GM10847 (cell line): ENCODE results near the gene PNMA8A.

Experiments
- POLR2A ChIP-seq: IDR thresholded peaks from 2 replicates; pipeline ENCODE4 v1.6.1; 2011; ENCODE audit not compliant: insufficient read length; ENCODE audit errors: extremely low read depth

The PNMA8A gene

DNA sequence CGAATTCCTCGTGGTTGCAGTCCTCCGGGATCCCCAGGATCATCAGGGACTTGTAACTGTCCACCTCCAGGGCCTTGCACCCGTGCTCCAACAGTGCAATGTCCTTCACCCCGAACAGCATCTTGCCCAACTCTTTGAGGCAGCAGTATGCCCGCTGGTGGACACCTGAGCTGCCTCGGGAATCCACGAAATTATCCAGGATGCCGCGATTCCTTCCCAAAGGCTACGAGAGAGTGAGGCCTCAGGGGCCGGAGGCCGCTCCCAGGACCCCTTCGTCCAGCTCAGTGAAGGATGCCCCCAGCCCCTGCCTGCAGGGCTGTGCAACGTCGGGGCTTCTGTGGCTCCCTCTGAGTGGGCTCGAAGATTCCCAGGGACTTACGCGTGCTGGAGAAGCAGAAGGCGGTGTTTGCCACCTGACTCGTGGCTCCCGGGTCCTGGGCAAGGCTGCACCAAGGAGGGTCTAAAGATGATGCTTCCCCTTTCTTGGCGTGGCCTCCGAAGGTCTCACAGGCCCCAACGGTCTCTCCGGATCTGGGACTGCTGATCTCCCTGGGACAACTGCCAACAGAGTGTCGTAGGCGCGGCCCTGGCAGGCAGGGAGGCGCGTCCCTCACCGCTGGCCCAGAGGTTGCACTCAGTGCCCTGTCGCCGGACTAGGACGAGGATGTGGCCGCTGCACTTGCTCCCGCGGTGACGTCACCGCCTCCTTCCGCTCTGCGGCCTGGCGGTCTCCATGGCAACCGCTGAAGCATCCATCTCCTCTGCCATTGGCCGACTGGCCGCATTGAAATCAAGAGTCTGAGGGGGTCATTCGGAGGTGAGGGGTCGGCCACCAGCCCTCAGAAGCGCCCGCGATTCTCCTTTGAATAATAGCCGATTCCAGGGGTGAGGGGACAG, 42.9 kb downstream of the PNMA8A start, which contains the start of gene PNMA8C:
Gene PNMA8C (minus strand): TSS at position 698 of the 897 bp plus-strand sequence. CDS start 577 bp downstream, at position 121.
- TF ChIP-seq POLR2A: no peak

DNA sequence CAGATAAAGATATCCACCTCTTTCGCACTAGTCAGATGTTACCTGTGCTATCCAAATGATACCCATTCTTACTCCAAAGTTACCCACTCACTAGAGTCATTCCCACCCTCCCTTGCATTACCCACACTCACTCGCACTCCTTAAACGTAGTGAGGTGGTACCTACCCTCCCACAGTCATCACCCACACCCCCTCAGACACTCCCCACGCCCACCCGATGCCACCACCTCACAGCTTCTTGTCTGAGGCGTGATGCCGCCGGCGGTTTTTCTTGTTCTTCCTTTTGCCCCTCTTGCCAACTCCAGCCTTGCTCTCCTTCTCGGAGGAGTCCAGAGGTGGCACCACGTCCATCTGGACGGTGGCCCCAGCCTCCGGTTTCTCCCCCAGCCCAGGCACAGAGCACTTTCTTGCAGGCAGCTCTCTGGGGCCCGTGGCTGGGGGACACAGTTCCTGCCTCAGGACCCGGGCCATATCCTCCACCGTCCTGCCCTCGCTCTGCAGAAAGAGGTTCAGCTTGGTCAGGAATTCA, 43.8 kb downstream of the PNMA8A start:
- TF ChIP-seq POLR2A: no peak

DNA sequence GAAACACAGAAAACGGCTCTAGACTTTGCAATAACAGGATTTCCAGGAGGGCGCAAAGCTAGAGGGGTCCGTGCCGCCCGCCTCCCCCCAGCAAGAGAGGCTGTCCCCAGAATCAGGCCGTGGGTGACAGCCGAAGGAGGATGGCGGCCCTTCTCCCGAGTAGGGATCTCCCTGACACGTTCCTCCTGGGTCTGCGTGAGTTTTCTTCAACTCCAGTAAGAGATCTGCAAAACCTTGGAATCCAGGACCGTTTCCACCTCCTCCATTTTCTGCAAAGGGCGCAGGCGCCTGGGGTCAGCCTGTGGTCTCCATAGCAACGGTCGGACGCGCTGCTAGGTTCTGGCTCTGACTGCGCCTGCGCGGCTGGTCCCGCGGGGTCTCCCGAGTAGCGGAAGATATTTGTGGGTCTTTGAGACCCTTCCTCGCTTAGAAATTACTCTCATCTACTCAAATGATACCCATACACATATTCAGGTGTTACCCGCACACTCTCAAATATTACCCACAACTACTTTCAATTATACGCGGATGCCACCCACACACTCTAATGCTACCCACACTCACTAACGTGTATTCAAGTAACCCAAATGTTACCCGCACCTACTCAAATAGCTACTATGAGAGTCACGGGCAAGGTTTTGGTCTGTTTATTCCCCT, 44.7 kb downstream of the PNMA8A start:
- TF ChIP-seq POLR2A: no peak

DNA sequence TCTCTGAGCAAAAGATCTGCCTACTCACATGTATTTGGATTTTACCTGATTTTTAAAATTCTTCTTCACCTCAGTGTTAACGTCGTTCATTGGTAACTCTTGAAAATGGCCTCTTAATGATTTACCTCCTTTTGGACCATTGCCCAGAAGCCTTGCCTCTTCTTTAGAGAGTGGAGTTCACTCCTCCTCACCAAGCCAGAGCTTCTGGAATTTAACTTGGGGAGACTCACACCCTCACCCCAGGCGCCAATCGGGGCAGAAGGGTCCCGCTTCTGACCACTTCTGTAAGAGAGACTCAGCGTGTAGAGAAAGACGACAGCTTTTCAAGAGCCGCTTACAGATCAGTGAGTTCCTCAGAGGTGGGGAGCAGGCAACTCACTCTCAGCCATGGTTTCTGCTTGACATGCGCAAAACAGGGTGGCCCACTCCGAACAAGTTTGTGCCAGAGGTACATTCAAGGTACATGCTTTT, 45.3 kb downstream of the PNMA8A start:
- TF ChIP-seq POLR2A: no peak

DNA sequence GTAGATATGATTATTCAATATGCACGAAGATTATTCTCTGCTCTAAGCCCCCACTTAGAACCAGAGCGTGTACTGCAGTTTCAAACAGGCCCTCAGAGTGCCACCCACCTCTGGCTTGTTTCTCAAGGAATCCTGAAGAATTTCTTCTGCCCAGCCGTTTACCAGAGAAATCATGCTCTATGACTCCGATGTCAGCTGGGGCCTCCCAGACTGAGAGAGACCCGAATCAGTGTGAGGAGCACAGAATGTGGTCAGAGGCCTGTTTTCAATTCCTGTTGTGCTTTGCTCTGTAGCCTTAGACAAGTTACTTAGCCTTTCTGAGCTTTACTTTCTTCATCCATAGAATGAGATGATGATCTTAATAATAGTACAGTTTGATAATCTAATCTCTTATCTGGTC, 48.2 kb downstream of the PNMA8A start:
- no peak for TF ChIP-seq POLR2A

DNA sequence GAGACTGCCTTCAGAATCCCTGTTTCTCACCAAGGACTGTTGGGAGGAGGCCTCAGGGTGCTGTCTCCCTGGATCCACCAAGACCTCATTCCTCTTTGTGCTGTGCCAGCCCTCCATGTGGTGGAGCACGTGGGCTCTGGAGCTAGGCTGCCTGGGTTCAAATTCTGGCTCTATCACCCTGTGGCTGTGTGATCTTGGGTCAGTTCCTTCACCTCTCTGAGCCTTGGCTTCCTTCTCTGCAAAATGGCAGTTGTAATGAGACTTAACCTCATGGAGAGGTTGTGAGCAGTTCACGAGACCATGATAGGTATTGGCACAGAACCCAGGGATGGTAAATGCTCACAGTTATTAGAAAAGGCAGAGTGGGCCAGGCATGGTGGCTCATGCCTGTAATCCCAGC, 49.0 kb downstream of the PNMA8A start:
- no peak for TF ChIP-seq POLR2A

DNA sequence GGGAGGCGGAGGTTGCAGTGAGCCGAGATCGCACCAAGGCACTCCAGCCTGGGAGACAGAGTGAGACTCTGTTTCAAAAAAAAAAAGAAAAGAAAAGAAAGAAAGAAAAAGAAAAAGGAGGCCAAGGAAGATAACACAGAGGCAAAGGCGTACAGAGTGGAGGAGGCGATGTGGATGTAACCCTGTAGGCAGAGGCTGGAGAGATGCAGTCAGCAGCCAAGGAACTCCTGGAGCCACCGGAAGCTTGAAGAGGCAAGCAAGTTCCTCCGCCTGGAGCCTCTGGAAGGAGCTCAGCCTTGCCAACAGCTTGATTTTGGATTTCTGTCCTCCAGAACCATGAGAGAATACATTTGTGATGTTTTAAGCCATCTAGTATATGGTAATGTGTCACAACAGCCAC, 51.3 kb downstream of the PNMA8A start:
- TF ChIP-seq POLR2A: no peak
